ENCODE results near the gene MTCH1. TPM values are rescaled to one million over a fixed set of nuclear protein-coding genes. Genes with fewer than 3 reads are reported as not detected.

The MTCH1 gene
- total RNA-seq, 1 donor, result 110 TPM

GRCh38 chr6:36929607-36930006, 56.4 kb downstream of the MTCH1 start:
- no peak for DNase-seq (ENCODE audit: low read depth in 2 of 3, low spot score in 2 of 3)

GRCh38 chr6:36929152-36929551, 56.8 kb downstream of the MTCH1 start:
- DNase-seq (ENCODE audit: low read depth in 2 of 3, low spot score in 2 of 3), result no peak

- no peak for DNase-seq (ENCODE audit: low read depth in 2 of 3, low spot score in 2 of 3)
These were observed 57.5 kb downstream of the MTCH1 start for GRCh38 chr6:36928547-36928918.

- no peak for DNase-seq (ENCODE audit: low read depth in 2 of 3, low spot score in 2 of 3)
These were observed 58.1 kb downstream of the MTCH1 start for GRCh38 chr6:36927691-36928546.

- no peak for DNase-seq (ENCODE audit: low read depth in 2 of 3, low spot score in 2 of 3)
These were observed 59.1 kb downstream of the MTCH1 start for GRCh38 chr6:36926708-36927513.

- no peak for DNase-seq (ENCODE audit: low read depth in 2 of 3, low spot score in 2 of 3)
These were observed 60.2 kb downstream of the MTCH1 start for GRCh38 chr6:36925809-36926208.

GRCh38 chr6:36924778-36925374, 61.1 kb downstream of the MTCH1 start:
- no peak for DNase-seq (ENCODE audit: low read depth in 2 of 3, low spot score in 2 of 3)

- DNase-seq (ENCODE audit: low read depth in 2 of 3, low spot score in 2 of 3), result no peak
These were observed 61.9 kb downstream of the MTCH1 start for GRCh38 chr6:36924131-36924530.

- no peak for DNase-seq (ENCODE audit: low read depth in 2 of 3, low spot score in 2 of 3)
These were observed 65.5 kb downstream of the MTCH1 start for GRCh38 chr6:36920546-36920945.

- no peak for DNase-seq (ENCODE audit: low read depth in 2 of 3, low spot score in 2 of 3)
These were observed 65.9 kb downstream of the MTCH1 start for GRCh38 chr6:36920049-36920448.

Other genes with a start within 250 kb of the MTCH1 start
- 0.81 TPM for gene CPNE5, start 146.8 kb downstream of the MTCH1 start, total RNA-seq
- 17.8 TPM for gene PPIL1, start 111.4 kb downstream of the MTCH1 start, total RNA-seq
- gene C6orf89, start 100.2 kb downstream of the MTCH1 start, total RNA-seq, result 19.7 TPM
- not detected for gene PI16, start 31.5 kb downstream of the MTCH1 start, total RNA-seq
- 3.0 TPM for gene FGD2, start 19.5 kb upstream of the MTCH1 start, total RNA-seq
- 114 TPM for gene PIM1, start 184.0 kb upstream of the MTCH1 start, total RNA-seq